ENCODE measurements around the gene SVEP1.

The SVEP1 gene

GRCh38 chr9:110440172-110440571 is 139.4 kb downstream of the SVEP1 start:
- Histone ChIP-seq H3K4me1 (ENCODE audit: insufficient read depth, low read length, severe bottlenecking) (no peaks in the 10 kb centered on the region), H2AFZ (ENCODE audit: low read length) (no peak overlapping the region), H3K79me2 (ENCODE audit: insufficient read depth, low read length) (no peaks in the 10 kb centered on the region), H3K9ac (ENCODE audit: low read length) (no peak overlapping the region), H4K20me1 (ENCODE audit: insufficient read depth, low read length) (no peaks in the 10 kb centered on the region), H3K4me2 (ENCODE audit: low read length) (no peak overlapping the region), H3K4me3 (ENCODE audit: low read depth, low read length, poor library complexity, severe bottlenecking) (no peak overlapping the region), H3F3A (ENCODE audit: insufficient read depth, low read length) (no peaks in the 10 kb centered on the region), H3K36me3 (ENCODE audit: insufficient read depth, low read length) (no peaks in the 10 kb centered on the region), H3K9me2 (ENCODE audit: low read depth, low read length) (no peaks in the 10 kb centered on the region), H3K27me3 (ENCODE audit: insufficient read depth, low read length) (no peaks in the 10 kb centered on the region), H3K27ac (ENCODE audit: low read depth, low read length, poor library complexity, severe bottlenecking) (no peak overlapping the region), H3K9me3 (ENCODE audit: low read length) (no peaks in the 10 kb centered on the region)
- no peak for TF ChIP-seq CTCF (IDR thresholded peaks at IDR 0.05; ENCODE audit: low read length)
- TF ChIP-seq EZH2 (IDR thresholded peaks at IDR 0.05; ENCODE audit: borderline replicate concordance, low read length), result no peak

- H3K9me3 ChIP-seq (ENCODE audit: low read length), result no peaks in the 10 kb centered on the region
- no peaks in the 10 kb centered on the region for H3K36me3 ChIP-seq (ENCODE audit: insufficient read depth, low read length)
- no peaks in the 10 kb centered on the region for H3K9me2 ChIP-seq (ENCODE audit: low read depth, low read length)
- no peaks in the 10 kb centered on the region for H3F3A ChIP-seq (ENCODE audit: insufficient read depth, low read length)
- no peak overlapping the region for H3K27ac ChIP-seq (ENCODE audit: low read depth, low read length, poor library complexity, severe bottlenecking)
- no peaks in the 10 kb centered on the region for H3K27me3 ChIP-seq (ENCODE audit: insufficient read depth, low read length)
- H3K4me3 ChIP-seq (ENCODE audit: low read depth, low read length, poor library complexity, severe bottlenecking), result no peak overlapping the region
- H2AFZ ChIP-seq (ENCODE audit: low read length), result no peak overlapping the region
- no peaks in the 10 kb centered on the region for H3K79me2 ChIP-seq (ENCODE audit: insufficient read depth, low read length)
- no peaks in the 10 kb centered on the region for H4K20me1 ChIP-seq (ENCODE audit: insufficient read depth, low read length)
- no peak overlapping the region for H3K4me2 ChIP-seq (ENCODE audit: low read length)
- H3K9ac ChIP-seq (ENCODE audit: low read length), result no peak overlapping the region
- H3K4me1 ChIP-seq (ENCODE audit: insufficient read depth, low read length, severe bottlenecking), result no peaks in the 10 kb centered on the region
- TF ChIP-seq EZH2 (IDR thresholded peaks at IDR 0.05; ENCODE audit: borderline replicate concordance, low read length), result no peak
- no peak for TF ChIP-seq CTCF (IDR thresholded peaks at IDR 0.05; ENCODE audit: low read length)
Observed at GRCh38 chr9:110432253-110432652, 147.3 kb downstream of the SVEP1 start.

- TF ChIP-seq CTCF (IDR thresholded peaks at IDR 0.05; ENCODE audit: low read length), result no peak
- no peak for TF ChIP-seq EZH2 (IDR thresholded peaks at IDR 0.05; ENCODE audit: borderline replicate concordance, low read length)
- Histone ChIP-seq H3K27me3 (ENCODE audit: insufficient read depth, low read length) (no peaks in the 10 kb centered on the region), H3K9ac (ENCODE audit: low read length) (no peak overlapping the region), H3F3A (ENCODE audit: insufficient read depth, low read length) (no peaks in the 10 kb centered on the region), H3K9me2 (ENCODE audit: low read depth, low read length) (no peaks in the 10 kb centered on the region), H4K20me1 (ENCODE audit: insufficient read depth, low read length) (no peaks in the 10 kb centered on the region), H3K79me2 (ENCODE audit: insufficient read depth, low read length) (no peaks in the 10 kb centered on the region), H3K4me2 (ENCODE audit: low read length) (no peak overlapping the region), H3K36me3 (ENCODE audit: insufficient read depth, low read length) (no peaks in the 10 kb centered on the region), H3K4me3 (ENCODE audit: low read depth, low read length, poor library complexity, severe bottlenecking) (no peak overlapping the region), H2AFZ (ENCODE audit: low read length) (no peak overlapping the region), H3K9me3 (ENCODE audit: low read length) (no peaks in the 10 kb centered on the region), H3K27ac (ENCODE audit: low read depth, low read length, poor library complexity, severe bottlenecking) (no peak overlapping the region), H3K4me1 (ENCODE audit: insufficient read depth, low read length, severe bottlenecking) (no peaks in the 10 kb centered on the region)
Observed at GRCh38 chr9:110429453-110429852, 150.1 kb downstream of the SVEP1 start.

Data from OCI-LY1 (cell line).